ENCODE results near the gene FAM168A.

Gene FAM168A

GRCh38 chr11:73366953-73367352 is 231.0 kb downstream of the FAM168A start:
- no peak for ATAC-seq
- TF ChIP-seq ZC3H10 (CRISPR knock-in tag; IDR thresholded peaks at IDR 0.05) (no peak), CREB5 (CRISPR knock-in tag; IDR thresholded peaks at IDR 0.05; ENCODE audit: low read depth) (no peak), POU6F1 (CRISPR knock-in tag; IDR thresholded peaks at IDR 0.05; ENCODE audit: borderline replicate concordance, low read depth) (no peak), ZNF70 (CRISPR knock-in tag; IDR thresholded peaks at IDR 0.05) (no peak), BACH2 (CRISPR knock-in tag; IDR thresholded peaks at IDR 0.05; ENCODE audit: borderline replicate concordance) (no peak), TSHZ2 (CRISPR knock-in tag; IDR thresholded peaks at IDR 0.05) (no peak), TCF4 (CRISPR knock-in tag; IDR thresholded peaks at IDR 0.05; ENCODE audit: borderline replicate concordance) (no peak), TOX (CRISPR knock-in tag; IDR thresholded peaks at IDR 0.05; ENCODE audit: borderline replicate concordance) (no peak), PPARA (CRISPR knock-in tag; IDR thresholded peaks at IDR 0.05; ENCODE audit: borderline replicate concordance) (no peak), ISL1 (CRISPR knock-in tag; IDR thresholded peaks at IDR 0.05) (no peak), CSDC2 (CRISPR knock-in tag; IDR thresholded peaks at IDR 0.05) (no peak), ZFP3 (CRISPR knock-in tag; IDR thresholded peaks at IDR 0.05) (no peak), ESRRG (CRISPR knock-in tag; IDR thresholded peaks at IDR 0.05) (no peak), PATZ1 (CRISPR knock-in tag; IDR thresholded peaks at IDR 0.05; ENCODE audit: borderline replicate concordance) (no peak), ARNTL (CRISPR knock-in tag; IDR thresholded peaks at IDR 0.05; ENCODE audit: borderline replicate concordance, low read depth) (no peak), ZNF8 (CRISPR knock-in tag; IDR thresholded peaks at IDR 0.05) (no peak), SNAI2 (CRISPR knock-in tag; IDR thresholded peaks at IDR 0.05) (no peak), OSR1 (CRISPR knock-in tag; IDR thresholded peaks at IDR 0.05) (no peak), RARB (CRISPR knock-in tag; IDR thresholded peaks at IDR 0.05) (no peak), ZNF565 (CRISPR knock-in tag; conservative IDR thresholded peaks at IDR 0.05; ENCODE audit: low read depth) (no peak)

GRCh38 chr11:73366265-73366610 is 231.7 kb downstream of the FAM168A start:
- ATAC-seq = no peak
- TF ChIP-seq GLIS3 (CRISPR knock-in tag; IDR thresholded peaks at IDR 0.05) = no peak
- TF ChIP-seq ESRRG (CRISPR knock-in tag; IDR thresholded peaks at IDR 0.05) = no peak
- TF ChIP-seq ZNF8 (CRISPR knock-in tag; IDR thresholded peaks at IDR 0.05) = no peak
- no peak for TF ChIP-seq PPARA (CRISPR knock-in tag; IDR thresholded peaks at IDR 0.05; ENCODE audit: borderline replicate concordance)
- no peak for TF ChIP-seq ISL1 (CRISPR knock-in tag; IDR thresholded peaks at IDR 0.05)
- TF ChIP-seq ZFP30 (CRISPR knock-in tag; IDR thresholded peaks at IDR 0.05) = no peak
- no peak for TF ChIP-seq CSRNP3 (CRISPR knock-in tag; IDR thresholded peaks at IDR 0.05)
- no peak for TF ChIP-seq RARB (CRISPR knock-in tag; IDR thresholded peaks at IDR 0.05)
- TF ChIP-seq TOX (CRISPR knock-in tag; IDR thresholded peaks at IDR 0.05; ENCODE audit: borderline replicate concordance) = no peak
- no peak for TF ChIP-seq ZFP3 (CRISPR knock-in tag; IDR thresholded peaks at IDR 0.05)
- TF ChIP-seq PATZ1 (CRISPR knock-in tag; IDR thresholded peaks at IDR 0.05; ENCODE audit: borderline replicate concordance) = no peak
- no peak for TF ChIP-seq TSHZ2 (CRISPR knock-in tag; IDR thresholded peaks at IDR 0.05)
- no peak for TF ChIP-seq TCF4 (CRISPR knock-in tag; IDR thresholded peaks at IDR 0.05; ENCODE audit: borderline replicate concordance)
- no peak for TF ChIP-seq CSDC2 (CRISPR knock-in tag; IDR thresholded peaks at IDR 0.05)
